ENCODE results near the gene ZPBP2.

DNA sequence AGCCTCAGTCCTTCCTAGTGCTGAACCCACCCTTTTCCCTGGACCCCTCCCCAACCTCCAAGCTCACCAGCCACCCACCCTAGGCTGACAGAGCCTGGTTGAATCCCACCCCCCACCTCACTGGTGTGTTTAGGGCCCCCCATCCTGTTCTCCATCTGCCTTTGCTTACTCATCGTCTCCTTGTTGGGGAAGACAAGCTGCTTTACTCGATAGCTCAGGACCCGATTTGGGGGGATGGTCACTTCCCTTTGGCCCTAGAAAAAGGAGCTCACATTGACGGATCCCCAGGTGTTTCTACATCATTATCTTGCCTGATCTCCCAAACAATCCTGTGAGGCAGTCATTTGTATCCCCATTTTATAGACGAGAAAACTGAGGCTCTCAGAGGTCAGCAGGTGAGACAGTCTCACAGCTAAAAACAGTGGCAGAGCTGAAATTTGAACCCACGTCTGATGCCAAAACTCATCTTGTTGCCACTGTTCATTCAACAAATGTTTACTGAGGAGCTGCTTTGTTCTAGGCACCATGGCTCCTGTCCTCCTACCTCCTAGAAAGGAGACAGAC lies 40.9 kb downstream of the ZPBP2 start:
- TF ChIP-seq CTCF (IDR thresholded peaks at IDR 0.05; ENCODE audit: poor library complexity, severe bottlenecking) = no peak
- no peak for TF ChIP-seq REST (IDR thresholded peaks at IDR 0.05; ENCODE audit: borderline replicate concordance)
- no peak for TF ChIP-seq EP300 (conservative IDR thresholded peaks at IDR 0.05; ENCODE audit: poor library complexity, severe bottlenecking)
- TF ChIP-seq POLR2AphosphoS5 (IDR thresholded peaks at IDR 0.05) = no peak
- no peak for TF ChIP-seq TAF1 (IDR thresholded peaks at IDR 0.05; ENCODE audit: low read depth)
- TF ChIP-seq SMC3 (conservative IDR thresholded peaks at IDR 0.05; ENCODE audit: poor library complexity) = no peak
- no peak for TF ChIP-seq RAD21 (conservative IDR thresholded peaks at IDR 0.05)

Data from neural cell (in vitro differentiated cells).